Ishikawa (cell line): ENCODE measurements around the gene ZYX.

ENCODE experiments used
- CEBPB ChIP-seq: IDR thresholded peaks from 2 replicates; pipeline ENCODE4 v1.6.1; 2012
- CREB1 ChIP-seq: IDR thresholded peaks from 2 replicates; pipeline ENCODE4 v1.6.1; 2012; ENCODE audit warnings: low read depth
- EGR1 ChIP-seq: IDR thresholded peaks from 2 replicates; pipeline ENCODE4 v1.6.1; 2012
- EP300 ChIP-seq: IDR thresholded peaks from 2 replicates; pipeline ENCODE4 v1.6.1; 2012; ENCODE audit warnings: borderline replicate concordance
- FOXM1 ChIP-seq: IDR thresholded peaks from 2 replicates; pipeline ENCODE4 v1.6.1; 2012; ENCODE audit warnings: low read depth, borderline replicate concordance
- MAX ChIP-seq: IDR thresholded peaks from 2 replicates; pipeline ENCODE4 v1.6.1; 2012
- NFIC ChIP-seq: IDR thresholded peaks from 2 replicates; pipeline ENCODE4 v1.6.1; 2012
- RAD21 ChIP-seq: IDR thresholded peaks from 2 replicates; pipeline ENCODE4 v1.6.1; 2012; ENCODE audit warnings: low read depth
- REST ChIP-seq: IDR thresholded peaks from 2 replicates; pipeline ENCODE4 v1.6.1; 2012; ENCODE audit warnings: low read depth, mild to moderate bottlenecking
- TAF1 ChIP-seq: IDR thresholded peaks from 2 replicates; pipeline ENCODE4 v1.6.1; 2012; ENCODE audit warnings: low read depth, mild to moderate bottlenecking
- TCF12 ChIP-seq: IDR thresholded peaks from 2 replicates; pipeline ENCODE4 v1.6.1; 2012; ENCODE audit warnings: low read depth
- TEAD4 ChIP-seq: IDR thresholded peaks from 2 replicates; pipeline ENCODE4 v1.6.1; 2012
- USF1 ChIP-seq: IDR thresholded peaks from 2 replicates; pipeline ENCODE4 v1.6.1; 2012
- YY1 ChIP-seq: IDR thresholded peaks from 2 replicates; pipeline ENCODE4 v1.6.1; 2012; ENCODE audit warnings: low read depth
- ZBTB7A ChIP-seq: IDR thresholded peaks from 2 replicates; pipeline ENCODE4 v1.6.1; 2012; ENCODE audit warnings: low read depth

ZYX gene

GRCh38 chr7:143422033-143422432 lies 40.9 kb downstream of the ZYX start:
- TF ChIP-seq CREB1 = no peak
- TF ChIP-seq YY1 = no peak
- TF ChIP-seq RAD21 = no peak
- no peak for TF ChIP-seq USF1
- TF ChIP-seq FOXM1 = no peak
- no peak for TF ChIP-seq NFIC
- no peak for TF ChIP-seq ZBTB7A
- no peak for TF ChIP-seq TEAD4
- TF ChIP-seq TCF12 = no peak
- TF ChIP-seq EP300 = no peak
- TF ChIP-seq REST = no peak

- TF ChIP-seq REST = no peak
- no peak for TF ChIP-seq TEAD4
- TF ChIP-seq EP300 = no peak
- TF ChIP-seq ZBTB7A = no peak
- no peak for TF ChIP-seq CREB1
Measured at GRCh38 chr7:143426479-143427142, 45.5 kb downstream of the ZYX start.

- TF ChIP-seq TAF1 (no peak), ZBTB7A (no peak), MAX (no peak), USF1 (no peak), EP300 (no peak), TCF12 (no peak)
Measured at GRCh38 chr7:143429770-143430698, 48.9 kb downstream of the ZYX start.

GRCh38 chr7:143431109-143431508 lies 50.0 kb downstream of the ZYX start:
- TF ChIP-seq MAX (no peak), TEAD4 (no peak), YY1 (no peak), TAF1 (no peak), CREB1 (no peak), CEBPB (no peak), ZBTB7A (no peak), REST (no peak), NFIC (no peak), EP300 (no peak), EGR1 (no peak), RAD21 (no peak), TCF12 (no peak), USF1 (no peak), FOXM1 (no peak)
